A204.1 (cell line): ENCODE results near the gene ZNF432.
"Not testable (repeated sequence)": the region's sequence is repeated elsewhere in the genome, so short reads cannot be mapped to it uniquely, and the experiment has no call there.

Experiments used
- FAIRE-seq: peaks from 2 replicates; lab custom pipeline; 2012; peaks lifted over from hg19 to GRCh38; lab: Jason Lieb, UNC

ZNF432 gene

DNA sequence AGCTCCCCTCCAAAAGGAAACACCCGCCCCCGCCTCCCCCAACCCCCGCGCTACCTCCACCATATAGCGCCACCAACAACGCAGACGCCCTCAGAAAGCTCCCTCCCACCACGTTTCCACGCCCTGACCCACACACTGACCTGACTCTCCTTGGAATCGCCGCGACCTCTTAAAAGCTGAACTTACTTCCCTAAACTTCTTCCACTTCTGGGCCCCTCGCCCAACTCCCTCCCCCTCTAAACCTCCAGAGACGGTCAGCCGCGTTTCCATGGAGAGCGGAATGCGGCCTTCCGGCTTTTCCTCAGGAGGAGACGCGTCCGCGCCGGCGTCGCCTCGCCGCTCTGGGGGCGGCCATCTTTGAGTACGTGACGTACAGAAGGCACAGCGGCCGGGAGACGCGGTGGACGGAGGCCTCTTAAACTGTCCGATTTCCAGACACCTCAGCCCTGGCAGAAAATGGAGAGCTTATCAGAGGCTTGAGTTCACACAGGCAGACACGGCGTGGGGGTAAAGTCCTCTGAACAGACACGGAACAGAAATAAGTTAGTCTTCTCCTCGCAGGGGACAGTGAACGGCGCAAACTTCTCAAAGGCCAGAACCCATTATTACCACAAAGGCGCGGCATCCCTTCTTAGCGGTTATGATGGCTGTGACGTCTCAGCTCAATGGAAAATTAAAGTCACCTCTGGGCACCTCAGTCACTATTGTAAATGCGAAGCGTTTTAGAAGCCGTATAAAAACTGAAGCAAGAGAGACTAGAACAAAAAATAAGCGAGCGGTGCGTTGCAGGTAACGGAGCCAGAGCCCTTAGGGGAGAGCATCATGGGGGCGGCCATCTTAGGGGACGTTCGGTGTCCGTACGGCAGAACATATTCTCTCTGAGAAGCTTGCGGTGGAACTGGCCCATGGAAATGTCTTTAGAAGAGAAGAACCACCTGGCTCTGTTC, at the start of gene ZNF432:
Gene ZNF432 (minus strand): TSS at position 284 of the 947 bp plus-strand sequence. CDS start 1,970 bp downstream, outside the sequence.
- FAIRE-seq: peak; percentile 78

DNA sequence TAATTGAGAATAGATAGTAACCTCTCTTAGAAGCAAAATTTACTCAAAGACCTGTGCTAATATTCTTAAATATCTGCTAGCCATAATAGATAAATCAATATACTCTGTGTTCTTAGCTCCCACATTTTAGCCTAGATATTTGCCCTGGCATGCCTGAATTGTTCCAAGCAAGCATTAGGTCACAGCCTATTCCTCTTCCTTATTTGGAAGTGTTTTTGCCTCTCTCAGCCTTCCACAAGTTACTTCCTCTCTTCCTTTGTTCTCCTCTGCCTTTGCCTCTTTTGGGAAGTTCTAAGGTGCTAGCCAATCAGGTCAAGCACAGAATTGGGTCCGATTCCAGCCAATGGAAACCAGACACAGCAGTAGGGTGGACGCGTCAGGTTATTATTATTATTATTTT, 47.8 kb upstream of the ZNF432 start:
- not testable (repeated sequence) for FAIRE-seq

DNA sequence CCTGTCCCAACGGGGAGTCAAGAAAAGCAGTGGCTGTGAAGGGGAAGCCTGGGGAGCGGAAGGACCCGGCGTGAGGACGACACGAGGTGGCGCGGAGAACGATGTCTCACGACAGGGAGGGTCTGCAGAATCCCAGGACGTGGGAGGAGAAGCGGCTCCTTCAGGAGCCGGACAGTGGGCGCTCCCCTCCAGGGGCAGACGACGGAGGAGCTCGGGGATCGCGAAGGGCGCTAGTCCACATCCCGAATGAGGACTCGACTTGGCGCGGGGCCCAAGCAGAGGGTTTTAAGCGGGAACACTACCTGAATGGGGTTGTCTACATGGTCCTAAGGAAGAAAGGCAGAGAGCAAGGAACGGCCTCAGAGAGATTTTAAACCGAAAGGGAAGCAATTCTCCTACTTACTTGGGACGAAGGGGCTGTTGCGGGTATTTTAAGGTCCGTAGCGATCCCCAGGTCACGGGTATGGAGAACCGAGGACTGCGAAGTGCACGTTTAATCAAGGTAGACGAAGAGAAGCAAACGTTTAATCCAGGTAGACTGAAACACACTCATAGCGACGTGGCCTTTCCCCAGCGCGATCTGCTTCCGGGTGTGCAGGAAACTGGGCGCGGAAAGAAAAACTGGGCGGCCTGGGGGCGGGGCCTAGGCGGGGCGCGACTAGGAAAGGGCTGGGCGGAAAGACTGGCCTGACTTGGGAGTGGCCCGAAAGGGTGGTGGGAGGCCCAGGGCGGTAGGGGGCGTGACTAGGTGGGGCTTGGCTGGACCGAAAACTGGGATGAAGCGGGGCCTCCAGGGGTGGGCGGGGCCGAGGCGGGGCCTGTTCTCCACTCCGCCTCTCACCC, 46.8 kb upstream of the ZNF432 start, which contains the start of gene ZNF841:
Gene ZNF841 (minus strand): TSS at position 594 of the 843 bp plus-strand sequence. CDS start 10,964 bp downstream, outside the sequence.
- no peak for FAIRE-seq

GRCh38 chr19:52094526-52095130, 46.0 kb upstream of the ZNF432 start:
- FAIRE-seq: no peak

DNA sequence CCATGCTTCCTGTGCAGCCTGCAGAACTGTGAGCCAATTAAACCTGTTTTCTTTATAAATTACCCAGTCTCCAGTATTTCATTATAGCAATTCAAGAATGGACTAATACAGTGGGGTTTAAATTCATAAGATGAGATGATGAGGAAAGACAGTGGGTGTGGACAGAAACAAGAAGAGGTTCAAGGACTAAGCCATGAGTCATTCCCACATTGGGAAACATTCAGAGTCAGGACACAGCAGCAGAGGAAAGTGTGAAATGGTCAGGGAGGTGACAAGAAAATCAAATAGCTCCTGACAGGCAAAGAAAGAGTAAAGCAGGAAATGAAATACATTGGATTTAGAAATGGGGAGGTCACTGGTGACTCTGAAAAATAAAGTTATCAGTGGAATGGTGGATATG, 37.8 kb upstream of the ZNF432 start:
- FAIRE-seq: no peak

DNA sequence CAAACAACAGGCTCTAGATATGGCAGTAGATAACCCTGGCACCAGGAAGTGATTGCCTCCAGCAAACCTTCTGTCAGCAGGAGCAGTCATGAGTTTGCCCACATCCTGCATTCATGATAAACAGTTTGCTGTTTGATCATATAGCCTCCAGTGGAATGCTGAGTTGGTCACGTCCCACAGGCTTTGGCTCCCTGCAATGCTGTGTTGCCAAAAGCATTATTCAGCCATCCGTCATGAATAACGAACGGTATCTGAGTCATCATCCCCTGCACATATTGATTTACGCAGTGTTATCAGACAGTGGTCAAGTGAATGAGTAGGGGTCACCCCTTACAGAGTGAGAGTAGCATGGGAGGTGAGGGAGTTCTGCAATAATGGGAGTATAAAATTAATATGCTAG, 21.9 kb upstream of the ZNF432 start:
- no peak for FAIRE-seq

DNA sequence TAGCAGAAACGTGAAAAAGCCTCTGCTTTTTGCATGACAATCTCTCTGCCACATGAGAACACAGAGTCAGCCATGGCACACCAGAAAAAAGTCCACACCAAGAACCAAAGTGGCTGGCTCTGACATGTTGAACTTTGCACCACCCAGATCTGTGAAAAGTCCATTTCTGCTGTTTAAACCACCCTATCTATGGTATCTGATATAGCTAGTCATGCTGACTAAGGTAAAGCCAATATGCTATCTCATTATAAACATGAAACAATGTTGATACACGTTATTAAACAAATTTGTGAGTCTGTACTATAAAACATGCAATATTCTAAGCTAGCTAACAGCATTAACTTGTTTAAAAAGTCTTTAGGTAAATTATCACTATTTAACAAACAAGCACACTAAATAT, 21.0 kb upstream of the ZNF432 start:
- FAIRE-seq: no peak

GRCh38 chr19:52066258-52066863, 17.7 kb upstream of the ZNF432 start:
- FAIRE-seq: no peak

DNA sequence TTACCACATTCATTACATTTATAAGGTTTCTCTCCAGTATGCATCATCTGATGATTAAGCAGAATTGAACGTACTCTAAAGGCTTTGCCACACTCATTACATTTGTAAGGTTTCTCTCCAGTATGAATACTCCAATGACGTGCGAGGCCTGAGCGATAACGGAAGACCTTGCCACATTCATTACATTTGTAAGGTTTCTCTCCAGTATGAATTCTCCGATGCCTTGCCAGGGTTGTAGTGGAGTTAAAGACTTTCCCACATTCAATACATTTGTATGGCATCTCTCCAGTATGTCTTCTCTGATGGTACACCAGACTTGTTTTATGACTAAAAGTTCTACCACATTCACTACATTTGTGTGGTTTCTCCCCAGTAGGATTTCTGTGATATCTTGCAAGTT, 16.8 kb upstream of the ZNF432 start:
- no peak for FAIRE-seq

- not testable (repeated sequence) for FAIRE-seq
Observed at GRCh38 chr19:52056480-52056879, 7.8 kb upstream of the ZNF432 start.

DNA sequence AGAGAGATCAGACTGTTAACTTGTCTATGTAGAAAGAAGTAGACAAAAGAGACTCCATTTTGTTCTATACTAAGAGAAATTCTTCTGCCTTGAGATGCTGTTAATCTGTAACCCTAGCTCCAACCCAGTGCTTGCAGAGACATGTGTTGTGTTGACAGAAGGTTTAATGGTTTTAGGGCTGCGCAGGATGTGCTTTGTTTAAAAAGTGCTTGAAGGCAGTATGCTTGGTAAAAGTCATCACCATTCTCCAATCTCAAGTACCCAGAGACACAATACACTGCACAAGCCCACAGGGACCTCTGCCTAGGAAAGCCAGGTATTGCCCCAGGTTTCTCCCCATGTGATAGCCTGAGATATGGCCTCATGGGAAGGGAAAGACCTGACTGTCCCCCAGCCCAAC, 3.1 kb upstream of the ZNF432 start:
- not testable (repeated sequence) for FAIRE-seq

DNA sequence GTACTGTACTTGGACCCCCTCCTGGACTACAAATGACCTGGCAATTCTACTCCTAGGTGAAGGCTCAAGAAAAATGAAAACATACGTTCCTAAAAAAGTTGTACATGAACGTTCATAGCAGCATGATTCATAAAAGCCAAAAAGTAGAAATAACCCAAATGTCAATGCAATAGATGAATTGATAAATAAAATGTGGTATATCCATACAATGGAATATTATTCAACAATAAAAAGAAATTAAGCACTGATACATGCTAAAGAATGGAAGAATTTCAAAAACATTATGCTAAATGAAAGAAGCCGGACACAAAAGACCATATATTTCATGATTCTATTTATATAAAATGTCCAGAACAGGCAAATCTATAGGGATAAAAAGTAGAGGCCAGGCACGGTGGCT, 9.5 kb downstream of the ZNF432 start:
- FAIRE-seq: no peak

GRCh38 chr19:52034051-52034728, 14.4 kb downstream of the ZNF432 start:
- FAIRE-seq: no peak

DNA sequence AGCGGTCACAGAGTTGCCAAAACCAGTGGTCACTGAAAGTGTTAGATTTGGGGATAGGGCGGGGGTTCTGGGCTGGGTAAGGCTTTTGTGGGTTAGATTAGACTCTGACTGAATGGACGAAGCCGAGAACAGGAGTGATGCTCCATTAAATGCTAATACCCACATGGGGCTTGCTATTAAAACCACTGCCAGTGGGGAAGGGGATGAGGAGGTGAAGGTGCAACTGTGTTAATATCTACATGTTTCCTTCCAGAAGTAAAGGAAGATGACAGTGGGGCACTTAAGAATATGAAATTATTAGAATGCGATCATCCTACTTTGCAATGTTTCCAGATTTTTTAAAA, 19.9 kb downstream of the ZNF432 start:
- no peak for FAIRE-seq

DNA sequence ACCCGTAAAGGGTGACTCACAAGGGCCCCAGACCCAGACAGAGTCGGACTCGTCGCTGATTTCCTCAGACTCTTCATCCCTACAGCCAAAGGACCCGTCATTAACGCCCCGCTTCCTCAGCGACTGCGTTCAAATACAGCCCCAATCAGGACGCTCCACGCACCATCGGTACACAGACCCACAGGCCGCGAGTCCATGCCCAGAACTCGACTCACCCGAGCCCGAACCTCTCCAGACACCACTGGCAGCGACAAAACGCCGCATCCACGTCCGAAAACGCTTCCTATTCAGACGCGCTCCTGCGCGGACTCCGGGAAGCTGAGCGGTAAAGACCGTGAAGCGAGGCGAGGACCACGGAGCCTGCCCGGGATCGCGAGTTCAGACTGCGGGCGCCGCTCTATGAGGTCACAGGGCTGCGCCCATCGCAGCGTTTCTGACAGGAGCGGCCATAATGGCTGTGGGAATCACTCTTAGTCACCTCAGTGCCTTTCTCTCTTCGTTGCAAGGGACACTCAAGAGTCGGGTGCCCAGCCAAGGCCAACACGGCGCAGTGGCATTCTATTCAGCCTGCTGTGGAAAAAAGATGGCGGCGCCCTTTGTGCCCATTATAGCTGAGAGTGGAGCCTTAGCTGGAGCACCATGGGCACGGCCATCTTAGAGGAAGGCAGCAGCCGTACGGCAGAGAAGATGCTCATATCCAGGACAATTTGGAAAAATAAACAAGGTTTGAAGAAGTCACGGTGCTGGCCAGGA, 20.4 kb downstream of the ZNF432 start, which contains the start of gene ZNF614:
Gene ZNF614 (minus strand): TSS at position 353 of the 753 bp plus-strand sequence. CDS start 2,634 bp downstream, outside the sequence.
- peak; percentile 27 for FAIRE-seq

DNA sequence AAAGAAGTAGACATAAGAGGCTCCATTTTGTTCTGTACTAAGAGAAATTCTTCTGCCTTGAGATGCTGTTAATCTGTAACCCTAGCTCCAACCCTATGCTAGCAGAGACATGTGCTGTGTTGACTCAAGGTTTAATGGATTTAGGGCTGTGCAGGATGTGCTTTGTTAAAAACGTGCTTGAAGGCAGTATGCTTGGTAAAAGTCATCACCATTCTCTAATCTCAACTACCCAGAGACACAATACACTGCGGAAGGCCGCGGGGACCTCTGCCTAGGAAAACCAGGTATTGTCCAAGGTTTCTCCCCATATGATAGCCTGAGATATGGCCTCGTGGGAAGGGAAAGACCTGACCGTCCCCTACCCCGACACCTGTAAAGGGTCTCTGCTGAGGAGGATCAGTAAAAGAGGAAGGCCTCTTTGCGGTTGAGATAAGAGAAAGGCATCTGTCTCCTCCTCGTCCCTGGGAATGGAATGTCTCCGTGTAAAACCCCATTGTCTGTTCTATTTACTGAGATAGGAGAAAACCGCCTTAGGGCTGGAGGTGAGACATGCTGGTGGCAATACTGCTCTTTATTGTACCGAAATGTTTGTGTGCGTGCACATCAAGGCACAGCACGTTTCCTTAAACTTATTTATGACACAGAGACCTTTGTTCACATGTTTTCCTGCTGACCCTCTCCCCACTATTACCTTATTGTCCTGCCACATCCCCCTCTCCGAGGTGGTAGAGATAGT, 22.2 kb downstream of the ZNF432 start:
- FAIRE-seq: not testable (repeated sequence)

DNA sequence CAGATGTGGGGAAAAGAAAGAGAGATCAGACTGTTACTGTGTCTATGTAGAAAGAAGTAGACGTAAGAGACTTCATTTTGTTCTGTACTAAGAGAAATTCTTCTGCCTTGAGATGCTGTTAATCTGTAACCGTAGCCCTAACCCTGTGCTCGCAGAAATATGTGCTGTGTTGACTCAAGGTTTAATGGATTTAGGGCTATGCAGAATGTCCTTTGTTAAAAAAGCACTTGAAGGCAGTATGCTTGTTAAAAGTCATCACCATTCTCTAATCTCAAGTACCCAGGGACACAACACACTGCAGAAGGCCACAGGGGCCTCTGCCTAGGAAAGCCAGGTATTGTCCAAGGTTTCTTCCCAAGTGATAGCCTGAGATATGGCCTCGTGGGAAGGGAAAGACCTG, 24.2 kb downstream of the ZNF432 start:
- not testable (repeated sequence) for FAIRE-seq

- no peak for FAIRE-seq
Observed at GRCh38 chr19:52022193-52022592, 26.4 kb downstream of the ZNF432 start.

- FAIRE-seq: no peak
Observed at GRCh38 chr19:52020506-52020905, 28.1 kb downstream of the ZNF432 start.

DNA sequence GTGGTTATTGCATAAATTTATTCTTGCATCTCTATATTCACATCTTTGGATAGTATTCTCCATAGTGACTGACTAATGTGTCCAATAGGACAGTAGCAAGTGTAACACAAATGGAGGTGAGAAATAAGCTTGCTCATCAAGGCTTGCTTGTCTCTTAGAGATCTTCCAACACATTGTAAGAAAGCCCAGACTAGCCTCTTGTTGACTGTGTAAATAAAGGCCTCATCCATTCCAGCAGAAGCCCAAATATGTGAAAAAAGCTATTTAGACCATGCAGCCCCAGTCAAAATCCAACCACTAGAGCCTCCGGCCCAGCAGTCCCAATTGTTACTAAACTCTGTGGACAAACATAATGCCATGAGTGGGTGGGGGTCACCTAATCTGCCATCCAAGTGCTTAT, 38.0 kb downstream of the ZNF432 start:
- no peak for FAIRE-seq
